ENCODE results near the gene RUSC1. TPM values are rescaled to one million over a fixed set of nuclear protein-coding genes. Genes with fewer than 3 reads are reported as not detected.
A peak's percentile ranks its signal among the peaks of the same experiment; 100 is the strongest.

Gene RUSC1
- total RNA-seq, 4 donors from 2014 or later, result 35.8 to 52.0 (median 40.1) TPM

DNA sequence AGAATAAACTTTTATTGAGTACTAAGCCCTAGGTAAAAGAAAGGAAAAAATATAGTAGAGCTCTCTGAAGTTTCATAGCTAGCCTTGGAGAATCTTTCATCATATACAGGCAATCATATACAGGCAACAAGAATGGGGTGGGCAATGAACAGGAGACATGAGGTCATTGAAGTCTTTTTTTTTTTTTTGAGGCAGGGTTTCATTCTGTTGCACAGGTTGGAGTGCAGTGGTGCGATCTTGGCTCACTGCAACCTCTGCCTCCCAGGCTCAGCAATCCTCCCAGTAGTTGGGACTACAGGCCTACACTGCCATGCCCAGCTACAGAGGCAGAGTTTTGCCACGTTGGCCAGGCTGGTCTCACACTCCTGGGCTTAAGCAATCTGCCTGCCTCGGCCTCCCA is 22.1 kb downstream of the RUSC1 start:
- Histone ChIP-seq H3K9me3 (no peaks in the 10 kb centered on the region), H3K36me3 (peaks cover 4 to 100% (median 57%) of the 10 kb centered on the region in 3 donors), H3K4me3 (no peak overlapping the region), H3K4me1 (no peaks in the 10 kb centered on the region), H3K27ac (no peak overlapping the region), H3K27me3 (no peaks in the 10 kb centered on the region)
- intact Hi-C loops (cut with DNase I), result no loop called here
- 80% methylated on average over 2 to 3 of the region's 3 CpGs for WGBS, 2 donors
- no peak for TF ChIP-seq POLR2A (IDR thresholded peaks at IDR 0.05)
- TF ChIP-seq, protein P1, sequence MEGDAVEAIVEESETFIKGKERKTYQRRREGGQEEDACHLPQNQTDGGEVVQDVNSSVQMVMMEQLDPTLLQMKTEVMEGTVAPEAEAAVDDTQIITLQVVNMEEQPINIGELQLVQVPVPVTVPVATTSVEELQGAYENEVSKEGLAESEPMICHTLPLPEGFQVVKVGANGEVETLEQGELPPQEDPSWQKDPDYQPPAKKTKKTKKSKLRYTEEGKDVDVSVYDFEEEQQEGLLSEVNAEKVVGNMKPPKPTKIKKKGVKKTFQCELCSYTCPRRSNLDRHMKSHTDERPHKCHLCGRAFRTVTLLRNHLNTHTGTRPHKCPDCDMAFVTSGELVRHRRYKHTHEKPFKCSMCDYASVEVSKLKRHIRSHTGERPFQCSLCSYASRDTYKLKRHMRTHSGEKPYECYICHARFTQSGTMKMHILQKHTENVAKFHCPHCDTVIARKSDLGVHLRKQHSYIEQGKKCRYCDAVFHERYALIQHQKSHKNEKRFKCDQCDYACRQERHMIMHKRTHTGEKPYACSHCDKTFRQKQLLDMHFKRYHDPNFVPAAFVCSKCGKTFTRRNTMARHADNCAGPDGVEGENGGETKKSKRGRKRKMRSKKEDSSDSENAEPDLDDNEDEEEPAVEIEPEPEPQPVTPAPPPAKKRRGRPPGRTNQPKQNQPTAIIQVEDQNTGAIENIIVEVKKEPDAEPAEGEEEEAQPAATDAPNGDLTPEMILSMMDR (IDR thresholded peaks at IDR 0.05), result no peak
- DNase-seq, result no peak

DNA sequence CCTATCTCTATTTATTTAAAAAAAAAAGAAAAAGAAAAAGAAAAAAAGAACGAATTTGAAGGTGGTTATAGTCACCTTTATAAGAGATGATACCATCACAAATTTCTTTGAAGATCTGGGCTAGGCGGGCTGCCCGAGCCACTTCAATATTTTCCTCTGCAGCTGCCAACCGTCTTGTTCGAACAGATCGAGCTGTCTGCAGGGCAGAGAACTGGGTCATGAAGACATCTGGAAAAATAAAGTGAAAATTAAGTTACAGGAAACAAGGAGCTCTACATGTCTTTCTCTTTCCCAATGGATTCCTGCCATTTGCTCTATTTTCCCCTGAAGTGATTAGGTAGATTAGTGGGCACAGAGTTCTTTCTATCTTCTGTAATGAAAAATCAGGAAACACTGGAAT is 31.9 kb downstream of the RUSC1 start:
- no peak for DNase-seq
- no peak overlapping the region for H3K4me3 ChIP-seq
- no peaks in the 10 kb centered on the region for H3K4me1 ChIP-seq
- TF ChIP-seq, protein P1 (IDR thresholded peaks at IDR 0.05), result no peak
- no peak for TF ChIP-seq POLR2A (IDR thresholded peaks at IDR 0.05)
- 86 to 91% methylated on average over 6 of the region's 6 CpGs for WGBS, 2 donors
- intact Hi-C loops (cut with DNase I), result no loop called here
- no peaks in the 10 kb centered on the region for H3K27me3 ChIP-seq
- H3K9me3 ChIP-seq, result no peaks in the 10 kb centered on the region
- H3K36me3 ChIP-seq, result peaks cover 14 to 100% (median 60%) of the 10 kb centered on the region in 3 donors
- H3K27ac ChIP-seq, result no peak overlapping the region

GRCh38 chr1:155360051-155360450 is 39.4 kb downstream of the RUSC1 start:
- Histone ChIP-seq H3K4me1 (no peaks in the 10 kb centered on the region), H3K36me3 (peaks cover 14 to 96% (median 22%) of the 10 kb centered on the region in 3 donors), H3K4me3 (no peak overlapping the region), H3K27ac (no peak overlapping the region), H3K27me3 (no peaks in the 10 kb centered on the region), H3K9me3 (no peaks in the 10 kb centered on the region)
- TF ChIP-seq POLR2A (IDR thresholded peaks at IDR 0.05), result no peak
- TF ChIP-seq, protein P1 (IDR thresholded peaks at IDR 0.05), result no peak
- DNase-seq, result no peak
- intact Hi-C loops (cut with DNase I), result no loop called here
- 96 to 100% methylated on average over 1 of the region's 1 CpG for WGBS, 2 donors

DNA sequence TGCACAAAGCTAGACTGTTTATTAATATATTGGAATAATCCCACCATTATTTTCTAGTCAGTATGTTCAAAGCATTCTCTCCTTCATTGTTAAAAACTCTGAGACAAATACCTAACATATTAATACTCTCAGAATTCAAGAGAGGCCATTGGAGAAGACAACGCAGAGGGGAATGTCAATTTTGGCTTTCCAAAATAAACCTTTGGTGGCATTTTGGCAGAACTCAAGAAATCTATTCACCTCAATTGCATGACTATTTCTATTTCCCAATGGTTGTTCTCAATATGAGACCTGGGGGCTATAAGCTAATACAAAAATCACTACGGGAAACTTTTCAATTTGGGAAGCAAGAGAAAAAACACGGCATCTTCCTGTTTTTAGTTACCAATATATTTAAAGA is 58.5 kb downstream of the RUSC1 start:
- DNase-seq, result no peak
- peak overlapping the region in 3 of 4 donors; percentile 15 to 60 (median 38) for H3K27ac ChIP-seq
- H3K4me3 ChIP-seq, result peak overlapping the region in 1 of 4 donors; percentile 25
- peaks cover 0 to 21% (median 0%) of the 10 kb centered on the region in 3 donors for H3K4me1 ChIP-seq
- peaks cover 8 to 84% (median 38%) of the 10 kb centered on the region in 3 donors for H3K36me3 ChIP-seq
- intact Hi-C loops (cut with DNase I), result no loop called here
- WGBS, 2 donors, result 49 to 60% methylated on average over 3 of the region's 3 CpGs
- H3K9me3 ChIP-seq, result no peaks in the 10 kb centered on the region
- no peak for TF ChIP-seq POLR2A (IDR thresholded peaks at IDR 0.05)
- TF ChIP-seq, protein P1 (IDR thresholded peaks at IDR 0.05), result no peak
- no peaks in the 10 kb centered on the region for H3K27me3 ChIP-seq

DNA sequence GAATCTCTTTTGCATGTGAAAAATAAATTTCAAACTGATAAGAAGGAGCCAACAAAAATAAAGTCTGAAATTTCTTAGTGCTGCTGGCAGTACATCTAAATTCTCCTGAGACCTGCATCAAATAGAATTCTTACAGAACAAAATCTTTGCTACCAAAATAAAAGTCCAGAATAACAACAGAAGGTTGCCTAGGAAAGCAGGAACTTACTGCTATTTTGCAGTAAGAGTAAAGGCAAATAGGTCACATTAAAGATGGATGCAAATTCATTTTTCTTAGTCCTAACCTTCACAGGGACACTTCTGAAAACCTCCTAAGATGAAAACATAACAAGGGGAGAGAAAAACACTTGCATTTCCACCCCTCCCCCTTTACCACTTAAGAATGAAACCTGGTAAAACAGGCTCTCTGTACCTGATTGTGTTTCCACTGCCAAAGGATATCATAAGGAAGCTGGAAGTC is 59.0 kb downstream of the RUSC1 start:
- no peak for DNase-seq
- Histone ChIP-seq H3K4me1 (peaks cover 0 to 21% (median 0%) of the 10 kb centered on the region in 3 donors), H3K27me3 (no peaks in the 10 kb centered on the region), H3K27ac (peak overlapping the region in 3 of 4 donors; percentile 35 to 60 (median 38)), H3K36me3 (peaks cover 3 to 82% (median 35%) of the 10 kb centered on the region in 3 donors), H3K9me3 (no peaks in the 10 kb centered on the region), H3K4me3 (peak overlapping the region in 1 of 4 donors; percentile 25)
- no peak for TF ChIP-seq POLR2A (IDR thresholded peaks at IDR 0.05)
- TF ChIP-seq, protein P1 (IDR thresholded peaks at IDR 0.05), result no peak
- intact Hi-C loops (cut with DNase I), result no loop called here

Small RNA genes within 50 kb of the gene (small RNA-seq; reads per million reads assigned to genes)
- gene RNU6-106P, result 0 reads per million in 4 donors

Other genes with a start within 250 kb of the RUSC1 start
- 10 to 100 TPM; 20.0 to 25.8 (median 21.1) TPM for gene EFNA3, start 242.1 kb upstream of the RUSC1 start, total RNA-seq
- gene EFNA1, start 193.0 kb upstream of the RUSC1 start, total RNA-seq, result 10 to 100 TPM; 30.2 to 42.9 (median 31.0) TPM
- 10 to 100 TPM; 21.4 to 27.2 (median 26.0) TPM for gene SLC50A1, start 185.0 kb upstream of the RUSC1 start, total RNA-seq
- 10 to 100 TPM; 33.1 to 67.7 (median 45.4) TPM for gene DPM3, start 180.4 kb upstream of the RUSC1 start, total RNA-seq
- gene KRTCAP2, start 147.6 kb upstream of the RUSC1 start, total RNA-seq, result 100 to 1,000 TPM in 1 of 4 donors, 10 to 100 TPM in 3; 70.8 to 122 (median 73.8) TPM
- gene TRIM46, start 147.0 kb upstream of the RUSC1 start, total RNA-seq, result under 1 TPM in 3 of 4 donors, not detected in 1; 0.30 to 0.53 (median 0.38) TPM
- gene THBS3, start 113.0 kb upstream of the RUSC1 start, total RNA-seq, result 10 to 100 TPM in 3 of 4 donors, 1 to 10 TPM in 1; 8.7 to 18.5 (median 11.1) TPM
- gene MTX1, start 112.2 kb upstream of the RUSC1 start, total RNA-seq, result 10 to 100 TPM; 34.0 to 59.1 (median 42.9) TPM
- gene ENTREP3, start 65.4 kb upstream of the RUSC1 start, total RNA-seq, result 10 to 100 TPM; 10.5 to 27.9 (median 16.1) TPM
- gene SCAMP3, start 58.5 kb upstream of the RUSC1 start, total RNA-seq, result 10 to 100 TPM; 56.8 to 72.2 (median 60.1) TPM
- 10 to 100 TPM; 21.9 to 35.1 (median 25.6) TPM for gene CLK2, start 47.4 kb upstream of the RUSC1 start, total RNA-seq
- 1 to 10 TPM; 2.1 to 3.0 (median 2.5) TPM for gene HCN3, start 43.4 kb upstream of the RUSC1 start, total RNA-seq
- gene PKLR, start 19.5 kb upstream of the RUSC1 start, total RNA-seq, result under 1 TPM in 1 of 4 donors, not detected in 3; 0.18 TPM
- 100 to 1,000 TPM; 152 to 422 (median 192) TPM for gene FDPS, start 12.0 kb upstream of the RUSC1 start, total RNA-seq
- 10 to 100 TPM; 27.6 to 57.4 (median 31.2) TPM for gene ASH1L, start 241.9 kb downstream of the RUSC1 start, total RNA-seq

Measured in esophagus squamous epithelium (tissue), 5 donors.